HG03039 (cell line): ENCODE results near the gene APOBEC3G.
"Not testable (repeated sequence)": the region's sequence is repeated elsewhere in the genome, so short reads cannot be mapped to it uniquely, and the experiment has no call there.

Source experiments
- ATAC-seq: cut with Tn5 transposase; IDR thresholded peaks from one replicate; pipeline ENCODE4 v1.9.1; 2021; ENCODE audit warnings: mild to moderate bottlenecking, moderate library complexity; ENCODE audit not compliant: unreplicated experiment

APOBEC3G gene

GRCh38 chr22:39077026-39077840 is at the start of gene APOBEC3G:
Gene APOBEC3G, plus strand, starts transcription at chr22:39077275. Its CDS starts 87 bp downstream, at chr22:39077362.
- ATAC-seq: peak; percentile 55

- ATAC-seq: no peak
Measured at GRCh38 chr22:39027717-39028116, 49.4 kb upstream of the APOBEC3G start.

- ATAC-seq: no peak
Measured at GRCh38 chr22:39028281-39028680, 48.8 kb upstream of the APOBEC3G start.

- ATAC-seq: no peak
Measured at GRCh38 chr22:39029227-39029626, 47.8 kb upstream of the APOBEC3G start.

DNA sequence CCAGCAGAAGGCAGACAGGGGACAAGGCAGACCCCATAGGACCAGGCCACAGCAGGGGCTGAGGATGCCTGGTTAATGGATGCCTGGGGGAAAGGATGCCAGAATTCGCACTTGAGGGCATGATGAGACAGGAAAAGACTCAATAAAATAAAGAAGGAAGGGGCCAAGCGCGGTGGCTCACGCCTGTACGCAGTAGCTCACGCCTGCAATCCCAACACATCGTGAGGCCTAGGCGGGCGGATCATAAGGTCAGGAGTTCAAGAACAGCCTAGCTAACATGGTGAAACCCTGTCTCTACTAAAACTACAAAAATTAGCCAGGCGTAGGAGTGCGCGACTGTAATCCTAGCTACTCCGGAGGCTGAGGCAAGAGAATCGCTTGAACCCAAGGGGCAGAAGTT is 46.4 kb upstream of the APOBEC3G start:
- no peak for ATAC-seq

GRCh38 chr22:39031434-39032295 is 45.4 kb upstream of the APOBEC3G start:
- ATAC-seq: not testable (repeated sequence)

DNA sequence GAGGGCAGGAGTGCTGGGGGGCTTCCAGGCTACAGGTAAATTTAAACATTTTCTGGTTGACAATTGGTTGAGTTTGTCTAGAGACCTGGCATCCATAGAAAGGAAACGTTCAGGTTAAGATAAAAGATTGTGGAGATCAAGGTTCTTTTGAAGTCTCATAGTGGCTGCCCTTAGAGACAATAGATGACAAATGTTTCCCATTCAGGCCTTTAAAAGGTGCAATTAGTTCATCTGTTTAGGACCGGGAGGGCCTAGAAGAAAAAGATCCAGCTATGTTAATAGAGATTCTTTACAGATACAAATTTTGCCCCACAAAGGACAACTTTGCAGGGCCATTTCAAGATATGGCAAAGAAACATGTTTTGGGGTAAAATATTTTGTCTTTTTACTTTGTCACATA is 40.0 kb upstream of the APOBEC3G start:
- ATAC-seq: not testable (repeated sequence)

DNA sequence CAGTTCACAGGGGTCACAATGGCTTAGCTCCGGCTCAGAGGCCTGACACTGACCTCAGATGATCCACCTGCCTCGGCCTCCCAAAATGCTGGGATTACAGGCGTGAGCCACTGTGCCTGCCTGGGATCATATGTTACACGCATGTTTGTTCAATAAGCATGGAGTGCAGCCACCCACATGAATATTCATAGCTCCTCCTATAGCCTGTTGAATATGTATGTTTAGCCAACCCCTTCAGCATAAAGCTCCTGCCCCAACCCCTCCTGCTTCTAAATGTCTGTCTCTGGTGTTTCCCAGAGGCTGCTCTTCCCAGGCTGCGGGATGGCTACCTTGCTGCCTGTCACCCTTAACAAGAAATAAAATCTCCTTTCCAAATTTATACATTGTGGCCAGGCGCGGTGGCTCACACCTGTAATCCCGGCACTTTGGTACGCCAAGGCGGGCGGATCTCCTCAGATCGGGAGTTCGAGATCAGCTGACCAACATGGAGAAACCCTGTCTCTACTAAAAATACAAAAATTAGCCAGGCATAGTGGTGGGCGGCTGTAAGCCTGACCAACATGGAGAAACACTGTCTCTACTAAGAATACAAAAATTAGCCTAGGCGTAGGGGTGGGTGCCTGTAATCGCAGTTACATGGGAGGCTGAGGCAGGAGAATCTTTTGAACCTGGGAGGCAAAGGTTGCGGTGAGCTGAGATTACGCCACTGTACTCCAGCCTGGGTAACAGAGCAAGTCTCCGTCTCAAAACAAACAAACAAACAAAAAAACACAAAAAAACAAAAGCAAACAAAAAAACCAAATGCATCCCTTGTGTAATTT is 37.6 kb upstream of the APOBEC3G start:
- no peak for ATAC-seq

GRCh38 chr22:39040155-39040537 is 36.9 kb upstream of the APOBEC3G start:
- not testable (repeated sequence) for ATAC-seq

DNA sequence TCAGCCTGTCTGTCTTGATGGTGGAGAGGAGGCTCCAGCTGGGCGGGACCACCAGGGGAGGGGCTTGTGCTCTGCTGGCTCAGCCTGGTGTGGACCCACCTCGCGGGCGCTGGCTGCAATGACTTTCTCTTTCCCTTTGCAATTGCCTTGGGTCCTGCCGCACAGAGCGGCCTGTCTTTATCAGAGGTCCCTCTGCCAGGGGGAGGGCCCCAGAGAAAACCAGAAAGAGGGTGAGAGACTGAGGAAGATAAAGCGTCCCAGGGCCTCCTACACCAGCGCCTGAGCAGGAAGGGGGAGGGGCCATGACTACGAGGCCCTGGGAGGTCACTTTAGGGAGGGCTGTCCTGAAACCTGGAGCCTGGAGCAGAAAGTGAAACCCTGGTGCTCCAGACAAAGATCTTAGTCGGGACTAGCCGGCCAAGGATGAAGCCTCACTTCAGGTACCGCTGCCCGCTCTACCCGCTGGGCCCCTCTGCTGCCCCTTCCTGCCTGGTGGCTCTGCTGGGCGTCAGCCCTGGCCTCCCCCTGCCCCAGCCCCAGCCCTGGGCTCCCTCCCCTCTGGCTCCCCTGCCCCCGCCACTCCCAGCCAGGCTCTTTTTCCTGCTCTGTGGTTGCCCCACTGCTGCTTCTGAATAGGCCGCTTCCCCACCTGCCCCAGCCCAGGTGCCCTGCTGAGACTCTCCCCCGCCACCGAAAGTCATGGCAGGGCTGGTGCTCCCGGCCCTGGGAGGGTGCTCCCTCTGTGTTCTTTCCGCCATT is 36.4 kb upstream of the APOBEC3G start, which contains the start of gene APOBEC3F:
TSS of gene APOBEC3F (plus strand) at position 327 of the 759 bp plus-strand sequence. CDS start at position 424, 97 bp downstream.
- peak; percentile 62 for ATAC-seq

- ATAC-seq: no peak
Measured at GRCh38 chr22:39041908-39042307, 35.2 kb upstream of the APOBEC3G start.

GRCh38 chr22:39043063-39043462 is 34.0 kb upstream of the APOBEC3G start:
- not testable (repeated sequence) for ATAC-seq

- not testable (repeated sequence) for ATAC-seq
Measured at GRCh38 chr22:39045136-39045535, 31.9 kb upstream of the APOBEC3G start.

DNA sequence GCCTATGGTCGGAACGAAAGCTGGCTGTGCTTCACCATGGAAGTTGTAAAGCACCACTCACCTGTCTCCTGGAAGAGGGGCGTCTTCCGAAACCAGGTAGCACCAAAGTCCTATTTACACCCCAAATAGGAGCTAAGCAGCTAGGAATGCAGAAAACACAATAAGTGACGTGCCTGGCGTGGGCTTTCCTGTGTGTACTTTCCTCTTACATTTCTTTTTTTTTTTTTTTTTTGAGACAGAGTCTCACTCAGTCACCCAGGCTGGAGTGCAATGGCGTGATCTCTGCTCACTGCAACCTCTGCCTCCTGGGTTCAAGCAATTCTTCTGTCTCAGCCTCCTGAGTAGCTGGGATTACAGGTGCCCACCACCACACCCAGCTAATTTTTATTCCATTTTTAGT is 27.6 kb upstream of the APOBEC3G start:
- ATAC-seq: not testable (repeated sequence)

DNA sequence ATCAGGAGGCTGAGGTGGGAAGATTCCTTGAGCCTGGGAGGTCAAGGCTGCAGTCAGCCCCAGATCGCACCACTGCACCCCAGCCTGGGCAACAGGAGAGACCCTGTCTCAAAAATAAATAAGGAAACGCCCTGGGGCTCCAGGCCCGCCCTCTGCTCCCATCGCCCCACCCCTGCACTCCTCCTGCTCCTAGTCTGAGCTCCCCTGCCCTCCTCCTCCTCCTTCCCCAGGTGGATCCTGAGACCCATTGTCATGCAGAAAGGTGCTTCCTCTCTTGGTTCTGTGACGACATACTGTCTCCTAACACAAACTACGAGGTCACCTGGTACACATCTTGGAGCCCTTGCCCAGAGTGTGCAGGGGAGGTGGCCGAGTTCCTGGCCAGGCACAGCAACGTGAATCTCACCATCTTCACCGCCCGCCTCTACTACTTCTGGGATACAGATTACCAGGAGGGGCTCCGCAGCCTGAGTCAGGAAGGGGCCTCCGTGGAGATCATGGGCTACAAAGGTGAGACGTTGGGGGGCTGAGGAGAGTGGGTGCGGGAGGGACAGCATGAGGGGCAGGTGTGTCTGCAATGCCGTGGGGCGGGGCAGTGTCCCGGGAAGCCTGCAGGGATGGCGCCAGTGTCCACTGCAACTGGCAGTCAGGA is 25.1 kb upstream of the APOBEC3G start:
- ATAC-seq: not testable (repeated sequence)

DNA sequence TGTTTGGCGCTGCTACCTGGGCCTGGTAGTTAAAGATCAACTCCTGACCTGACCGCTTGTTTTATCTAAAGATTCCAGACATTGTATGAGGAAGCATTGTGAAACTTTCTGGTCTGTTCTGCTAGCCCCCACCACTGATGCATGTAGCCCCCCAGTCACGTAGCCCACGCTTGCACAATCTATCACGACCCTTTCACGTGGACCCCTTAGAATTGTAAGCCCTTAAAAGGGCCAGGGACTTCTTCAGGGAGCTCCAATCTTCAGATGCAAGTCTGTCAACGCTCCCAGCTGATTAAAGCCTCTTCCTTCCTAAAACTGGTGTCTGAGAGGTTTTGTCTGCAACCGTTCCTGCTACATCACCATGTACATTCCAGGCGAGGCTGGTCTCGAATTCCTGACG is 21.4 kb upstream of the APOBEC3G start:
- ATAC-seq: no peak

GRCh38 chr22:39061290-39061689 is 15.8 kb upstream of the APOBEC3G start:
- ATAC-seq: not testable (repeated sequence)

DNA sequence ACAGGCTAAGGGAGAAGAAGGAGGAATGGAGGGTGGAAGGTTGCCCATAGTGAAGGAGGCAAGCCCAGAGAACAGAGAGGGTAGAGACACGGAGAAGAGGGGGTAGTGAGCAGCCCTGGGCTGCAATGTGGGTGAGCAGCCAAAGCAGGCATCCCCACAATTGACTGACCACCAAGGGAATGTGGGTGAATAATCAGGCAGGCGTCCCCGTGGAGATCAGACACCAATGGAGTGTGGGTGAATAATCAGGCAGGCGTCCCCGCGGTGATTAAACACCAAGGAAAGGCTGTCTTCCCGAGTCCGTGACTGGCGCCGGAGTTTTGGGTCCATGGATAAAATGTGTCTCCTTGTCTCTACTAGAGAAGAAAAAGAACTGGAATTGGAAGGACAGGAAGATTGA is 15.1 kb upstream of the APOBEC3G start:
- ATAC-seq: not testable (repeated sequence)

- ATAC-seq: not testable (repeated sequence)
Measured at GRCh38 chr22:39063904-39064303, 13.2 kb upstream of the APOBEC3G start.
